Breast epithelium (tissue), 4 donors: ENCODE results near the gene CFAP141. TPM values are rescaled to one million over a fixed set of nuclear protein-coding genes. Genes with fewer than 3 reads are reported as not detected.

Experiments
- DNase-seq, 2 donors: peaks; one replicate each; pipeline ENCODE4 v3.0.0-alpha.2; 2019; ENCODE audit warnings: low spot score in 2 of 2
- H3K27ac ChIP-seq, 2 donors: fragments of 200-600 bp; sonication (generic) in 1 of 2; one replicate each; pipeline ENCODE4 v1.5.1; 2016 to 2019; ENCODE audit warnings: mild to moderate bottlenecking in 1 of 2
- H3K27me3 ChIP-seq, 2 donors: fragments of 200-600 bp; sonication (generic) in 1 of 2; one replicate each; pipeline versions ENCODE4 v1.5.1 to v1.6.0; 2017 to 2019; ENCODE audit warnings: control low read depth in 1 of 2, mild to moderate bottlenecking in 1 of 2
- H3K36me3 ChIP-seq: fragments of 200-600 bp; one replicate; pipeline ENCODE4 v1.5.1; 2019
- H3K4me1 ChIP-seq, 2 donors: fragments of 200-600 bp; sonication (generic); one replicate each; pipeline ENCODE4 v1.5.1; 2016 to 2019; ENCODE audit warnings: control low read depth in 1 of 2
- H3K4me3 ChIP-seq, 3 donors: fragments of 200-600 bp; sonication (generic); 1 replicate in 2 of 3; 2 replicates in 1 of 3; pipeline ENCODE4 v1.5.1; 2016 to 2019; ENCODE audit warnings: mild to moderate bottlenecking in 3 of 3, moderate library complexity in 2 of 3
- H3K9me3 ChIP-seq, 2 donors: fragments of 200-600 bp; sonication (generic) in 1 of 2; one replicate each; pipeline ENCODE4 v1.5.1; 2016 to 2019; ENCODE audit warnings: control low read depth in 1 of 2
- POLR2A ChIP-seq: fragments of 450-650 bp; IDR thresholded peaks from one replicate; pipeline ENCODE4 v1.6.1; 2016; ENCODE audit warnings: antibody characterized with exemption, mild to moderate bottlenecking, moderate library complexity
- POLR2AphosphoS5 ChIP-seq, 3 donors: sonication (generic); formaldehyde crosslinking; IDR thresholded peaks; one replicate each; pipeline ENCODE4 v1.6.1; 2017; ENCODE audit warnings: antibody characterized with exemption in 3 of 3
- intact Hi-C: fragments of 100-400 bp; cut with DNase I; formaldehyde crosslinking; loops from one replicate; pipeline ENCODE4 v1.15.1; 2023; ENCODE audit warnings: low total_unique reads
- total RNA-seq, 3 donors: library from RNA; depleted of rRNA; stranded (reverse); fragments of >200 nt; gene quantifications; one replicate each; pipeline ENCODE4 v1.1.0, GENCODE V29; 2016
- TF ChIP-seq, protein P1 (sequence below), 3 donors: fragments of 450-650 bp; IDR thresholded peaks; one replicate each; pipeline ENCODE4 v1.5.1; 2016 to 2017; ENCODE audit warnings: antibody characterized with exemption in 3 of 3, mild to moderate bottlenecking in 3 of 3, moderate library complexity in 3 of 3

The CFAP141 gene
- total RNA-seq, 3 donors from 2014 or later = not detected

GRCh38 chr1:154223621-154224020 is 17.5 kb upstream of the CFAP141 start:
- H3K4me1 ChIP-seq = peaks cover 3 to 17% of the 10 kb centered on the region in 2 donors
- DNase-seq = no peak
- no peaks in the 10 kb centered on the region for H3K9me3 ChIP-seq
- H3K36me3 ChIP-seq = no peaks in the 10 kb centered on the region
- no peak overlapping the region for H3K4me3 ChIP-seq
- H3K27ac ChIP-seq = peak overlapping the region in 1 of 2 donors; percentile 7
- TF ChIP-seq POLR2A = no peak
- TF ChIP-seq, protein P1, sequence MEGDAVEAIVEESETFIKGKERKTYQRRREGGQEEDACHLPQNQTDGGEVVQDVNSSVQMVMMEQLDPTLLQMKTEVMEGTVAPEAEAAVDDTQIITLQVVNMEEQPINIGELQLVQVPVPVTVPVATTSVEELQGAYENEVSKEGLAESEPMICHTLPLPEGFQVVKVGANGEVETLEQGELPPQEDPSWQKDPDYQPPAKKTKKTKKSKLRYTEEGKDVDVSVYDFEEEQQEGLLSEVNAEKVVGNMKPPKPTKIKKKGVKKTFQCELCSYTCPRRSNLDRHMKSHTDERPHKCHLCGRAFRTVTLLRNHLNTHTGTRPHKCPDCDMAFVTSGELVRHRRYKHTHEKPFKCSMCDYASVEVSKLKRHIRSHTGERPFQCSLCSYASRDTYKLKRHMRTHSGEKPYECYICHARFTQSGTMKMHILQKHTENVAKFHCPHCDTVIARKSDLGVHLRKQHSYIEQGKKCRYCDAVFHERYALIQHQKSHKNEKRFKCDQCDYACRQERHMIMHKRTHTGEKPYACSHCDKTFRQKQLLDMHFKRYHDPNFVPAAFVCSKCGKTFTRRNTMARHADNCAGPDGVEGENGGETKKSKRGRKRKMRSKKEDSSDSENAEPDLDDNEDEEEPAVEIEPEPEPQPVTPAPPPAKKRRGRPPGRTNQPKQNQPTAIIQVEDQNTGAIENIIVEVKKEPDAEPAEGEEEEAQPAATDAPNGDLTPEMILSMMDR (IDR thresholded peaks at IDR 0.05) = no peak
- TF ChIP-seq POLR2AphosphoS5 (IDR thresholded peaks at IDR 0.05) = no peak
- no peaks in the 10 kb centered on the region for H3K27me3 ChIP-seq
- intact Hi-C loops = no loop called here

DNA sequence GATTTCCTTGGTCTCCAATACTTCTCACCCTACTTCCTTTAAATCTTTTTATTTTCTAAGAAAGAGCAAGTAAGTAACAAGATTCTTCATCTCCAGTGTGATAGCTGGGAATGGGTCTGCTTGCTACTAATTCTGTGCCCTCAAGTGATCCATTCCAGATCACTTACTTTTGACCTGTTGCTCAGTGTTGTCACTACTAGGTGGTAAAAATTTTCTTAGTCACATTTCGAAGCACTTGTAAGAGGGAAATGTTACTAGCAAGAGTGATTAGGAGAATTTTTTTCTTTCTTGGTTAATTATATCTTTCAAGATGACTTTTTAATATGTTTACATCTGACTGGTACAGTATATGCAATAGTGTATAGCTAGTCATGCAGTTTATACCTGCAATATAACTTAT is 16.8 kb upstream of the CFAP141 start:
- DNase-seq = no peak
- Histone ChIP-seq H3K4me1 (peaks cover 7 to 24% of the 10 kb centered on the region in 2 donors), H3K4me3 (no peak overlapping the region)

DNA sequence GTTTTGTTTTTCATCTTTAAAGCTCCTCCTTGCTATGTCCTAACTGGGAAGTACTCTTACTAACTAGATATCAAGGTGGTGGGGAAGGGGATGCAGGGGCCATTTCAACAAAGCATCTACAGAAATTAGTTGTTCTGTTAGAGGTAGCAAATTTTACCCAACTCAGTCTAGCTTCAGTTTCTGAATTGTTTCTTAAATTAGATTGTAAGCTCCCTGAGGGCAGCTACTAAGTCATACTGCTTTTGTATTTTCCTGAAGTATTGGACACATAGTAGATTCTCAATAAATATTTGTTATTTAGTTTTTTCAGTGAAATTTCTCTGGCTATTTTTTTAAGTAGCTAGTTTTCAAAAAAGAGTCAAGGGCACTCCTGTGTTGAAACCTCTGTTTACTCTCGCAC is 16.4 kb upstream of the CFAP141 start:
- intact Hi-C loops = no loop called here

More for the DNA sequence above, 16.8 kb upstream of the CFAP141 start:
- H3K27ac ChIP-seq = peak overlapping the region in 1 of 2 donors; percentile 100
- intact Hi-C loops = no loop called here
- TF ChIP-seq POLR2A = no peak
- TF ChIP-seq POLR2AphosphoS5 (IDR thresholded peaks at IDR 0.05) = no peak
- TF ChIP-seq, protein P1 (IDR thresholded peaks at IDR 0.05) = no peak
- H3K36me3 ChIP-seq = no peaks in the 10 kb centered on the region
- no peaks in the 10 kb centered on the region for H3K27me3 ChIP-seq
- no peaks in the 10 kb centered on the region for H3K9me3 ChIP-seq

DNA sequence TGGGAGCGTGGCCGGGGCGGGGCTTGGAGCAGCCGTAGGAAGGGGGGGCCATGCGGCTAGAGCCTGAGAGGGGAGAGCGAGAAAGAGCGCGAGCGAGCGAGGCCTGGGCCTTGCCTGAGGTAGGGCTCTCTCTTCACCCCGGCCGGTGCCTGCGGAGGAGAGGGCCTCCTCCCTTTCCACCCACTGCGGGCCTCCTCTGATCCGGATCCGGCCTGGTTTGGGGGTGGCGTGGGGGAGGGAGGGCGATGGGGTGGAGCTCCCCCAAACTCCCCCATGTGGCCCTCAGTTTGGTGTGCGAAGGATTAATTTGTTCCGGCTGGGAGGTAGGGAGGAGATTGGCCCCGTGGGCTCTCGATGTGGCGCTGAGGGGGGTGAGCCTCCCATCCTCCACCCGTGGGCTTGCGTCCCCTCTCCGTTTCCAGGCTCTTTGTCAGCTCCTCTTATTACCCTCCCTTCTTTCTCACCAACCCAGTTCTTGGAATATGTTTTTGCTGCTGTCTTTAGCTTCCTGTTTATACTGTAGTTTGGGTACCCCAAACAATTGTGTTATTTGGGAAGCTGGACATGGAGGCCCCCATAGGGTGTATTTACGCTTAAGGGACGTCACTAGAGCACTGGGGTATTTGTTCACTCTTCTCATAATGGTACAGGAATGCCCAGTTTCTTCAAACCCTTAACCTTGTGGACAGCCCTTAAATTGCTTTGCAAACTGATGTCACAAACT is 15.3 kb upstream of the CFAP141 start:
- DNase-seq = peak; percentile 55 to 56
- H3K4me3 ChIP-seq = peak overlapping the region; percentile 77 to 95 (median 91)
- TF ChIP-seq, protein P1 (IDR thresholded peaks at IDR 0.05) = no peak
- TF ChIP-seq POLR2A = no peak
- no peak for TF ChIP-seq POLR2AphosphoS5 (IDR thresholded peaks at IDR 0.05)
- H3K27me3 ChIP-seq = no peaks in the 10 kb centered on the region
- H3K27ac ChIP-seq = peak overlapping the region; percentile 100
- no peaks in the 10 kb centered on the region for H3K9me3 ChIP-seq
- intact Hi-C loops = no loop called here
- H3K4me1 ChIP-seq = peaks cover 7 to 26% of the 10 kb centered on the region in 2 donors
- no peaks in the 10 kb centered on the region for H3K36me3 ChIP-seq

More for the DNA sequence above, 16.4 kb upstream of the CFAP141 start:
- Histone ChIP-seq H3K36me3 (no peaks in the 10 kb centered on the region), H3K27ac (peak overlapping the region; percentile 100), H3K4me3 (peak overlapping the region in 2 of 3 donors; percentile 91 to 95), H3K4me1 (peaks cover 7 to 26% of the 10 kb centered on the region in 2 donors), H3K9me3 (no peaks in the 10 kb centered on the region), H3K27me3 (no peaks in the 10 kb centered on the region)
- TF ChIP-seq POLR2AphosphoS5 (IDR thresholded peaks at IDR 0.05) = no peak
- TF ChIP-seq, protein P1 (IDR thresholded peaks at IDR 0.05) = no peak
- TF ChIP-seq POLR2A = no peak
- no peak for DNase-seq

- Histone ChIP-seq H3K27me3 (no peaks in the 10 kb centered on the region), H3K4me1 (peaks cover 7 to 26% of the 10 kb centered on the region in 2 donors), H3K27ac (peak overlapping the region; percentile 100), H3K36me3 (no peaks in the 10 kb centered on the region), H3K9me3 (no peaks in the 10 kb centered on the region), H3K4me3 (peak overlapping the region; percentile 77 to 95 (median 91))
- intact Hi-C loops = no loop called here
- TF ChIP-seq POLR2A = no peak
- no peak for TF ChIP-seq POLR2AphosphoS5 (IDR thresholded peaks at IDR 0.05)
- TF ChIP-seq, protein P1 (IDR thresholded peaks at IDR 0.05) = no peak
- no peak for DNase-seq
Measured at GRCh38 chr1:154220970-154221277, 14.8 kb upstream of the CFAP141 start.
